Stimulated activated CD8-positive, alpha-beta memory T cell treated with anti-CD3 and anti-CD28 coated beads, Interleukin-7, amount 100 ng/mL, for 24 hours (primary cell): Measurements from ENCODE around the gene SPIN2B.

Experiments
- DNase-seq: peaks from one replicate; pipeline ENCODE4 v3.0.0-alpha.2; 2020; ENCODE audit warnings: low read depth

SPIN2B gene

DNA sequence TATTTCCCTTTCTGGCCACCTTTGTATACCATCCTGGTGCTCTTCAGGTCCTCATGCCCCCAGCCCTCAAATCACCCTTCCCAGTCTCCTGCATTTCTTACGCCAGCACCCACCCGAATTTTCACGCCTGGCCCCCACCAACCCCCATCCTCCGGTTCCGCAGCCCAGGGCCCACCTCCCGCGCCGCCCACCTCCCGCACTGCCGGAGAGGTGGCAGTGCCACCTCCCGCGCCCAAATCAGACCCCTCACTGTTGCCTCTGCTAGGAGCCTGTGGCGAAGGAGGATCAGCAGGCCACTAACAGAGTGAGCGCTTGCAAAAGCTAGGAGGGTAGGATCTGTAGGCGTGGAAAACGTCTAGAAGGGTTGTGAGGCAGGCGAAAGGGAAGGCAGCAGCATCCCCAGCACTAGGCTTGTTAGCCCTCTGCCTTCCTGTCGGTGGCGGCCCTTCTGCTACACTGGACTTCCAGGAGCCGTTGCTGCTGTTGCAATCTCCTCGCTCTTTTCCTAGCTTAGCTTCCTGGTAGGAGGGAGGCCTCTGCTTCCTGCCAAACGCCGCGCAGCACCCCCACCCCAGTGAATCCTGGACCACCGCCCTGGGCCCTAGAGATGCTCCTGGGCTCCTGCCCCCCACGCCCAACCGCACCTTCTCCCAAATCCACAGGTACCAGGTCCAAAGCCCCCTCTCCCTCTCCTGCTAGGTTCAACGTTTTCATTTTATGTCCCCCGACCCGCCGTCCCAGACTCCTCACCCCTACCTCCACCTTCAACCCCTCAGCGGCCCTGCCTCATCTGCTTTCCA lies 51.0 kb downstream of the SPIN2B start:
- DNase-seq: no peak
